Hindlimb muscle (tissue), 1 donor: ENCODE data around the gene ZNF432. TPM values are rescaled to one million over a fixed set of nuclear protein-coding genes. Genes with fewer than 3 reads are reported as not detected.

ENCODE experiments used
- DNase-seq: peaks from one replicate; pipeline ENCODE4 v3.0.0-alpha.2; 2013
- polyA plus RNA-seq: library from polyadenylated mRNA; unstranded; fragments of 120-200 nt; gene quantifications from one replicate; pipeline ENCODE4 v1.2.1, GENCODE V29; 2013; ENCODE audit not compliant: insufficient read length

ZNF432 gene
- polyA plus RNA-seq, 1 donor, result 10.6 TPM

GRCh38 chr19:52007806-52008557, 40.7 kb downstream of the ZNF432 start, which contains the start of gene ZNF615:
ZNF615 (minus strand) TSS chr19:52008211; CDS start chr19:52003711, 4,500 bp downstream.
- DNase-seq, result peak; percentile 94

GRCh38 chr19:52007451-52007805, 41.2 kb downstream of the ZNF432 start:
- DNase-seq, result no peak

- DNase-seq, result no peak
Measured at GRCh38 chr19:51994048-51994644, 54.5 kb downstream of the ZNF432 start.

- no peak for DNase-seq
Measured at GRCh38 chr19:51993422-51993821, 55.2 kb downstream of the ZNF432 start.

- peak; percentile 93 for DNase-seq
Measured at GRCh38 chr19:51986309-51987291, 62.0 kb downstream of the ZNF432 start, which contains the start of gene ZNF350. ZNF350 (minus strand) TSS chr19:51986840; CDS start chr19:51974360, 12,480 bp downstream.

- DNase-seq, result no peak
Measured at GRCh38 chr19:51983361-51983760, 65.3 kb downstream of the ZNF432 start.

Other genes with a start within 250 kb of the ZNF432 start
- 17.5 TPM for gene ZNF577, start 160.9 kb downstream of the ZNF432 start, polyA plus RNA-seq
- gene ZNF649, start 143.8 kb downstream of the ZNF432 start, polyA plus RNA-seq, result 10.4 TPM
- 5.5 TPM for gene ZNF613, start 121.4 kb downstream of the ZNF432 start, polyA plus RNA-seq
- gene ZNF350, start 62.0 kb downstream of the ZNF432 start, polyA plus RNA-seq, result 6.5 TPM
- gene ZNF615, start 40.6 kb downstream of the ZNF432 start, polyA plus RNA-seq, result 9.6 TPM
- 8.4 TPM for gene ZNF614, start 20.5 kb downstream of the ZNF432 start, polyA plus RNA-seq
- gene ZNF841, start 46.9 kb upstream of the ZNF432 start, polyA plus RNA-seq, result 13.0 TPM
- 8.4 TPM for gene ZNF616, start 91.1 kb upstream of the ZNF432 start, polyA plus RNA-seq
- gene ZNF836, start 122.8 kb upstream of the ZNF432 start, polyA plus RNA-seq, result 9.0 TPM
- 332 TPM for gene PPP2R1A, start 141.2 kb upstream of the ZNF432 start, polyA plus RNA-seq
- gene ZNF766, start 220.7 kb upstream of the ZNF432 start, polyA plus RNA-seq, result 12.2 TPM
- gene ZNF480, start 248.3 kb upstream of the ZNF432 start, polyA plus RNA-seq, result 8.9 TPM